ENCODE measurements around the gene LRMDA. TPM values are rescaled to one million over a fixed set of nuclear protein-coding genes. Genes with fewer than 3 reads are reported as not detected.
"Not testable (repeated sequence)": the region's sequence is repeated elsewhere in the genome, so short reads cannot be mapped to it uniquely, and the experiment has no call there.

Gene LRMDA
- total RNA-seq, 2 experiments from 2014 or later = not detected

GRCh38 chr10:76558586-76558985, 1127.2 kb downstream of the LRMDA start:
- H3K27me3 Mint-ChIP-seq = no peaks in the 10 kb centered on the region
- no peaks in the 10 kb centered on the region for H3K36me3 Mint-ChIP-seq (ENCODE audit: low read depth)
- no peaks in the 10 kb centered on the region for H3K9me3 Mint-ChIP-seq
- H3K4me3 Mint-ChIP-seq = no peak overlapping the region
- H3K27ac Mint-ChIP-seq = no peak overlapping the region
- ChIA-PET POLR2A (no interaction called here), CTCF (no interaction called here)
- DNase-seq = no peak
- H3K4me1 Mint-ChIP-seq = no peaks in the 10 kb centered on the region

- H3K36me3 Mint-ChIP-seq (ENCODE audit: low read depth) = no peaks in the 10 kb centered on the region
- no peak for DNase-seq
- no peaks in the 10 kb centered on the region for H3K27me3 Mint-ChIP-seq
- POLR2A ChIA-PET = no interaction called here
- H3K27ac Mint-ChIP-seq = no peak overlapping the region
- no peaks in the 10 kb centered on the region for H3K9me3 Mint-ChIP-seq
- H3K4me3 Mint-ChIP-seq = no peak overlapping the region
- no peaks in the 10 kb centered on the region for H3K4me1 Mint-ChIP-seq
- CTCF ChIA-PET = no interaction called here
Measured at GRCh38 chr10:76558996-76559891, 1127.8 kb downstream of the LRMDA start.

DNA sequence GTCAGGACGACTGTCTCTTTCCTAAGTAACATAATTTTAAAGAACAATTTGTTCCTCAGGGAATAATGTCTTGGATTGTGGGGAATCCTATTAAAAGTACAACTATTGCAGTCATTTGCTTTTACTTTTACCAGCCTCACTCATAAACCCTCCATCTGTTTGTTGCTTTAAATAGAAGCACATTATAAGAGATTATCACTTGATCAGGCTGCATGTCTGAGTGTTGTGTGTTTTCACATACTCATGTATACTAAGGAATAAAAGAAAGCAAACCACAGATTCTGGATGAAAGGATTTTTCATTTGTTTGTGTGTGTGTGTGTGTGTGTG, 1128.4 kb downstream of the LRMDA start:
- no peaks in the 10 kb centered on the region for H3K4me1 Mint-ChIP-seq
- H3K36me3 Mint-ChIP-seq (ENCODE audit: low read depth) = no peaks in the 10 kb centered on the region
- CTCF ChIA-PET = no interaction called here
- H3K27me3 Mint-ChIP-seq = no peaks in the 10 kb centered on the region
- POLR2A ChIA-PET = no interaction called here
- H3K4me3 Mint-ChIP-seq = no peak overlapping the region
- no peak overlapping the region for H3K27ac Mint-ChIP-seq
- DNase-seq = no peak
- H3K9me3 Mint-ChIP-seq = no peaks in the 10 kb centered on the region

DNA sequence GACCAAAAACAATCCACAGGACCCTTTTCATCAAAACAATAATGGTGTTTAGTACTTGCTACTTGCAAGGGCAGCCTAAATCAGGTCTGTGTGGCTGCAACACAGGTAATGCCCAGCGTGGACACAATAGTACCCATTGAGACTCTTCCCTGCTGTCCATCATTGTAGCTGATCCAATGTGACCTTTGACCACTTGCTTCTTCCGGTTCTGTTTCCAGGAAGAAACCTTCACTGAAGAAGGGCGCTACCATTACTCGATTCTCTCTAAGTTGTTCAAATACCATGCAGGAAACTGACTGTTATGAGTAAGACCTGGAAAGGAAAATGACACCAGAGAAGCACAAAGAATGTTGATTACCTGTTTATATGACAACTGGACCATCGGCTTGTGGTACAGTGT, 1128.9 kb downstream of the LRMDA start:
- Mint-ChIP-seq H3K4me1 (no peaks in the 10 kb centered on the region), H3K27ac (no peak overlapping the region), H3K4me3 (no peak overlapping the region), H3K36me3 (ENCODE audit: low read depth) (no peaks in the 10 kb centered on the region), H3K27me3 (no peaks in the 10 kb centered on the region), H3K9me3 (no peaks in the 10 kb centered on the region)
- POLR2A ChIA-PET = no interaction called here
- CTCF ChIA-PET = no interaction called here
- DNase-seq = no peak

- Mint-ChIP-seq H3K27me3 (no peaks in the 10 kb centered on the region), H3K4me3 (no peak overlapping the region), H3K36me3 (ENCODE audit: low read depth) (no peaks in the 10 kb centered on the region), H3K4me1 (no peaks in the 10 kb centered on the region), H3K27ac (no peak overlapping the region), H3K9me3 (no peaks in the 10 kb centered on the region)
- ChIA-PET CTCF (no interaction called here), POLR2A (no interaction called here)
- no peak for DNase-seq
Measured at GRCh38 chr10:76563286-76563685, 1131.9 kb downstream of the LRMDA start.

DNA sequence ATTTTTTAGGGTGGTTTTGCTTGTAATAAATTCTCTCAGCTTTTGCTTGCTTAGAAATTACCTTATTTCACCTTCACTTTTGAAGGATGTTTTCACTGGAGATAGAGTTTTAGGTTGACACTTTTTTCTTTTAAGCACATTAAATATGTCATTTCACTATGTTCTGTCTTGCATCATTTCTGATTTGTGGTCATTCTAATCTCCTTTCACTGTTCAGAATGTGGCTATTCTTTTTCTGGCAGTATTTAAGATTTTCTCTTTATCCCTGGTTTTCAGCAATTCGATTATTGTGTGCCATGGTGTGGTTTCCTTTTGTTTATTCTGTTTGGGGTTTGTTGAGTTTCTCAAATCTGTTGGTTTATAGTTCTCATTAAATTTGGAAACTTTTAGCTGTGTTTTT, 1140.6 kb downstream of the LRMDA start:
- H3K27me3 Mint-ChIP-seq = no peaks in the 10 kb centered on the region
- no peak overlapping the region for H3K4me3 Mint-ChIP-seq
- DNase-seq = no peak
- H3K9me3 Mint-ChIP-seq = peaks cover 5% of the 10 kb centered on the region
- H3K36me3 Mint-ChIP-seq (ENCODE audit: low read depth) = no peaks in the 10 kb centered on the region
- no peak overlapping the region for H3K27ac Mint-ChIP-seq
- CTCF ChIA-PET = no interaction called here
- H3K4me1 Mint-ChIP-seq = no peaks in the 10 kb centered on the region
- POLR2A ChIA-PET = no interaction called here

DNA sequence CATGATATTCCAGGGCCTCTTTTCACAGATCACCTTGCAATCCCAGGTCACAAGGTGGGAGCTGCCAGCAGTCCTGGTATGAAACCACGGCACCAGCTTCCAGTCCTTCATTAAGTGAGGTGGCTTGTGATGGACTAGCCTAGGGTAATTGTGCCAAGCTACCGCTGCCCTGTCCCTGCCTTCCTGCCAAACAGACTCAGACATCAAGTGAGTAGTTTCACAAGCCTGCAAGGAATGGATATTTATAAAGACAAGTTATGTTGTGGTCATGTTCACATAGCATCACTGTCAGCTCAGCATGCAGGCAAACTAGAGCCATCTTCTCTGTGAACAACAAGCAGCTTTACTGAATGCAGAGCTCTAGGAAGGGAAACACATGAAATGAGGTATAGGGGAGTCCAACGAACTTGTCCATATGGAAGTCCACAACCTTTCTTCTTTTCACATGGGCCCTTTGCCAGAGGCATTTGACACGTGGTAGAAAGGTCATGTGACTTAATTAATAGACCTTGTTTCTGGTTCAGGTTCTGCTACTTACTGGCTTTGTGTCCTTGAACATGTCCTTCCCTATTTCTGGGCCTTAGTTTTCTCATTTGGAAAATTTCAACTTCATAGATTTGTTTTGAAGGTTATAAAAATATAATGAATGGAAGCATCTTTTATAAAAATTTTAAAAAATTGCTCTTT, 1145.0 kb downstream of the LRMDA start:
- peaks cover 5% of the 10 kb centered on the region for H3K9me3 Mint-ChIP-seq
- H3K4me3 Mint-ChIP-seq = no peak overlapping the region
- CTCF ChIA-PET = no interaction called here
- no peak overlapping the region for H3K27ac Mint-ChIP-seq
- no peaks in the 10 kb centered on the region for H3K36me3 Mint-ChIP-seq (ENCODE audit: low read depth)
- no peaks in the 10 kb centered on the region for H3K4me1 Mint-ChIP-seq
- DNase-seq = no peak
- POLR2A ChIA-PET = no interaction called here
- no peaks in the 10 kb centered on the region for H3K27me3 Mint-ChIP-seq

DNA sequence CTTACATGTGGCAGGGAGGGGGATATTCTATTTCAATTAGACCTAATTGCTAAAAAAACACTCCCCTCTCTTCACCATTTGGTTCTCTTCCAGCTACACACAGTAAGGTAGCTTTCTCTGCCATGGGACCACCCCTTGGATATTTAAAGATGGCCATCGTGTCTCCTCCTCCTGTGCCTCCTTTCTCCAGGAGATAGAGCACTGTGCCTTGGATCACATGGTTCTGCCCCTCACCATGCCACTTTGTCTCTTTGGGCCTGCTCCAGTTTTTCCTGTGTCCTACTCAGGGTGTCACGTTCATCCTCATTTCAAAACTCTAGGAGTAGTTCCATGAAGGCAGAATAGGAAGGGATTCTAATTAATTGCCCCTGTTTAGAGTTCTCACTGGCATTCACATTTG, 1146.0 kb downstream of the LRMDA start:
- ChIA-PET POLR2A (no interaction called here), CTCF (no interaction called here)
- no peak for DNase-seq
- H3K27ac Mint-ChIP-seq = no peak overlapping the region
- no peak overlapping the region for H3K4me3 Mint-ChIP-seq
- H3K4me1 Mint-ChIP-seq = no peaks in the 10 kb centered on the region
- H3K27me3 Mint-ChIP-seq = no peaks in the 10 kb centered on the region
- no peaks in the 10 kb centered on the region for H3K36me3 Mint-ChIP-seq (ENCODE audit: low read depth)
- H3K9me3 Mint-ChIP-seq = peaks cover 9% of the 10 kb centered on the region

DNA sequence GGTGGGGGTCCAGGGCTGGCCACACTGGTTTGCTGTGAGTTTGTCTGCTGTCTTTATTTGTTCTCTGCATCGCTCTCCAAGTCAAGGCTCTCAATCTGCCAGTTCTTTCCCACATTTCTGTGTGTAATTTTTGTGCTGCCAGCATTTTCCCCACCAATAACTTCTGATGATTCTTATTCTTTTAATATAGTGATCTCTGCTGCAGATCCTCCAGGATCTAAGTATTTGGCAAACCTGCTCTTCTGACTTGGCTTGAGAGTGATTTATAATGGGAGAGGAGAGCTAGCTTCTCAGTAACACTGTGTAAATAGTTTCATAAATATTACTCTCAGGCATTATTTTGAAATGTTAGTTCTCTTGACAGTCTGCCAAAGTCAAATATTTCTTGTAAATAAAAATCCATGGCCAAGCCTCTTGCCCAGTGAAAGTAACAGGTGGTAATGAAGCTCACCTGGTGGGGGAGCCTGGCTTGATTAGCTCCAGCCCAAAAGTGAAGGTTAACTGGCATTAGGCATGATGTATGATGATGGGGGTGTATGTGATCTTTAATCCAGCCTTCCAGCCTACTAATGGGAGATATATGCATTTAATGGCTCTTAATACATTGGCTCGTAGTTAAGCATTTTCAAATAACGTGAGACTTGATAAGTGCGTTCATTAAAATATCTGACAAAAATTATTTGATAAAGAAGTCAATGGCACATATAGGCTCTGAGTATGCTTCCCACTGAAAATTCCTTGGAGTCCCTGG, 1150.3 kb downstream of the LRMDA start:
- POLR2A ChIA-PET = no interaction called here
- CTCF ChIA-PET = no interaction called here
- H3K27ac Mint-ChIP-seq = no peak overlapping the region
- H3K36me3 Mint-ChIP-seq (ENCODE audit: low read depth) = no peaks in the 10 kb centered on the region
- H3K4me3 Mint-ChIP-seq = no peak overlapping the region
- no peaks in the 10 kb centered on the region for H3K4me1 Mint-ChIP-seq
- no peaks in the 10 kb centered on the region for H3K27me3 Mint-ChIP-seq
- peaks cover 8% of the 10 kb centered on the region for H3K9me3 Mint-ChIP-seq
- DNase-seq = no peak

- no peaks in the 10 kb centered on the region for H3K27me3 Mint-ChIP-seq
- CTCF ChIA-PET = no interaction called here
- H3K27ac Mint-ChIP-seq = no peak overlapping the region
- peaks cover 8% of the 10 kb centered on the region for H3K9me3 Mint-ChIP-seq
- no peak for DNase-seq
- no peaks in the 10 kb centered on the region for H3K4me1 Mint-ChIP-seq
- no peak overlapping the region for H3K4me3 Mint-ChIP-seq
- POLR2A ChIA-PET = no interaction called here
- no peaks in the 10 kb centered on the region for H3K36me3 Mint-ChIP-seq (ENCODE audit: low read depth)
Measured at GRCh38 chr10:76582531-76582930, 1151.1 kb downstream of the LRMDA start.

DNA sequence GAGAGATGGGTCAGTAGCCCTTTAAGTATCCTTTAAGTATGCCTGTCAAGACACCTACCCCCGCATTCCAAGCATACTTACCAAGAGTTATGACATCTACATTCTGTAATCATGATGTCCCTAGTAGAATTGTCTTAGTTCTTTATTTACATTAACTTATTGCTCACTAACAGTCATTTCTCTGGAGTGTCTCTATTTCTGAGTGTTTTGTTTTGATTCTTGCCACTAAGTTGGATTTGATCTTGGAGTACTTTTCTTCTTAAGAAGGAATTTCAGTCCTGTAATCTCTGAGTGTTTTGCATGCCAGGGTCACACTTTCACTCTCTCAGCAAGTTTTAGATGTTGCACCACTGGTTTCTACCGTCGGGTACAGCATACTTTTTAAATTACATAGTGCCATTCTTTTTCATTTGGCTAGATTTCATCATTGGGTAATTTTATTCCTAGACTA, 1152.3 kb downstream of the LRMDA start:
- H3K4me3 Mint-ChIP-seq = no peak overlapping the region
- H3K36me3 Mint-ChIP-seq (ENCODE audit: low read depth) = no peaks in the 10 kb centered on the region
- H3K9me3 Mint-ChIP-seq = peaks cover 8% of the 10 kb centered on the region
- ChIA-PET POLR2A (no interaction called here), CTCF (no interaction called here)
- no peaks in the 10 kb centered on the region for H3K27me3 Mint-ChIP-seq
- H3K27ac Mint-ChIP-seq = no peak overlapping the region
- DNase-seq = no peak
- H3K4me1 Mint-ChIP-seq = no peaks in the 10 kb centered on the region

DNA sequence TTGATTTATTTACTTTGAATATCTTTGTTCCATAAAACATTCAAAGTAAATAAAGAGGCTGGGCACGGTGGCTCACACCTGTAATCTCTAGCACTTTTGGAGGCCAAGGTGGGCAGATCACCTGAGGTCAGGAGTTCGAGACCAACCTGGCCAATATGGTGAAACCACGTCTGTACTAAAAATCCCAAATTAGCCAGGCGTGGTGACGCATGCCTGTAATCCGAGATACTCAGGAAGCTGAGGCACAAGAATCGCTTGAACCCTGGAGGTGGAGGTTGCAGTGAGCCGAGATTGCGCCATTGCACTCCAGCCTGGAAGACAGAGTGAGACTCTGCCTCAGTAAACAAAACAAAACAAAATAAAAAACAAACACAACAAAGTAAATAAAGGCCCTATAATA, 1153.0 kb downstream of the LRMDA start:
- H3K27me3 Mint-ChIP-seq; DNase-seq; H3K36me3 Mint-ChIP-seq (ENCODE audit: low read depth); H3K27ac Mint-ChIP-seq; POLR2A ChIA-PET; CTCF ChIA-PET; H3K4me3 Mint-ChIP-seq; H3K9me3 Mint-ChIP-seq; H3K4me1 Mint-ChIP-seq: not testable (repeated sequence)
